CD4-positive, alpha-beta T cell treated with Interleukin-1 beta for 1 hour (primary cell): Measurements from ENCODE around the gene CISH.

Source experiments
- DNase-seq, 2 donors: peaks; one replicate each; pipeline ENCODE4 v3.0.0-alpha.2; 2020 to 2022

CISH gene, protein sequence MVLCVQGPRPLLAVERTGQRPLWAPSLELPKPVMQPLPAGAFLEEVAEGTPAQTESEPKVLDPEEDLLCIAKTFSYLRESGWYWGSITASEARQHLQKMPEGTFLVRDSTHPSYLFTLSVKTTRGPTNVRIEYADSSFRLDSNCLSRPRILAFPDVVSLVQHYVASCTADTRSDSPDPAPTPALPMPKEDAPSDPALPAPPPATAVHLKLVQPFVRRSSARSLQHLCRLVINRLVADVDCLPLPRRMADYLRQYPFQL

GRCh38 chr3:50611464-50612233 is at the start of gene CISH:
CISH (minus strand) TSS chr3:50611774; CDS start chr3:50611650, 124 bp downstream.
- DNase-seq: peak; percentile 93 to 94

- no peak for DNase-seq
These were observed 48.8 kb upstream of the CISH start for GRCh38 chr3:50660386-50660785.

DNA sequence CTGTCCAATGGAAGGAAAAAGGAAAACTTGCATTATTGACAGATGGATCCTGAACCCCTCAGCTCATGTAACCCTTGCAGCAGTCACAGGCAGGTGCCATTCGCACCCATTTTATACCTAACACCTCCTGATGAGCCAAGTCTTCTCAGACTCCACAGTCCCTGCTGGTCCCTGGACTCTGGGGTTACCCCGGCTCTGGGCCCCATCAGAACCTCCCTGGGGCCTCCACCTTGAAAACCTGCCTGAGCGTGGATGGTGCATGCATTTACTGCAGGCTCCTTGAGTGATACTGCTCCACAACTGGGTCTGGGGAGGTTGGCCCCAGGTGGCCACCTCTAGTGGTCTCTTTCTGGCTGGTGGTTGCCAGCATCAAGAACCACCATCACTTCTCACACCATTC is 47.3 kb upstream of the CISH start:
- no peak for DNase-seq

GRCh38 chr3:50658416-50658815 is 46.8 kb upstream of the CISH start:
- no peak for DNase-seq

- DNase-seq: no peak
These were observed 46.2 kb upstream of the CISH start for GRCh38 chr3:50657816-50658215.

DNA sequence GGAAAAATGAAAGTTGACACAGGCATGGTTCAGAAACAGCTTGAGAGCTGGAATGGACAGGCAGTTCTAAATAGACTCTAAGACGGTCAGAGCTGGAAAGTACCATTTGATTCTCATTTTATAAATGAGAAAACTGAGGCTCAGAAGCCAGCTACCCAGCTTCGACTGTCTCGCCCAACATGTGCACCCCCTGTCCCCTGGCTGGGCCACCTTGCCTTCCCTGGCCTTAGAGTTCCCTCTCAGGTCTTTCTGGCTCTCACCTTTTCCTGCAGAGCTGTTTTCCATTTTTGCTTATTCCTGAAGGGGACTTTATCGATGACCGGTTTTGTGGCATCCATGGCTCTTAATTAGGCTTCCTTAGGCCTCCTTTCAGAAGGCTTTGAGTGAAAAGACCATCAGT is 45.8 kb upstream of the CISH start:
- DNase-seq: no peak

- no peak for DNase-seq
These were observed 45.0 kb upstream of the CISH start for GRCh38 chr3:50656417-50657195.

DNA sequence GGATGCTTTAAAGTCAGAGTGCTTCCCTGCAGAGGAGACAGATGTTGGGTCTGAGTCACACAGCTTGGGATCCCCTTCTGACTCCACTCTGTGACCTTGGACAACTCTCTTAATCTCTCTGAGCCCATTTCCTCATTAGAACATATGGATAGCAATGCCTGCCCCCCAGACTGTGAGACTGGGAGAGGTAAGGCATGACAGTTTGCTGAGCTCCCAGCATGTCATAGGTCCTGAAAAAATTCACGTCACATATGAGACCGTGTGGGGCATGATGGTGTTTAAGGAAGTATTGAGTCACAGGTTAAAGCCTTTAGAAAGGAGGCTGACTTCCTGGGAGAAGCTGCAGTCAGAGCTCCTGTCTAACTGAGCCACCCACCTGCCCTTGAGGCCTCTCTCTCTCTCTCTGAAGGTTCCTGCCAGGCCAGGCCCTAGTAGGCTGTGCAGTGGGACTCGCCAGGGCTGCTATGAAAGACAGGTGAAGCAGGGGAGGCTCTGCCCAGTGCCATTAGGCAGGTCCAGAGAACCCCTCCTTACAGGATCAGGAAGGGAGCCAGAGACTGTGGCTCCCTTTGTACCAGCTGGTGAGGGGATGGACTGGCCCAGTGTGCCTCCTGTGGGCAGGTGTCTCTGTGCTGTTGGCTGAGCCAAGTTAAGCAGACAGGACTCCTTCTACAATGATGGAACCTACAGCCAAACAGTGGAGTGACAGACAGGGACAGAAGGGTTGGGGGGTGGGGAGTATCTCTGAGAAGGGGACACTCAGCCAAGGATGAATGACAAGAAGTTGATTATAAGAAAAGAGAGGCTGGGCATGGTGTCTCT is 43.6 kb upstream of the CISH start:
- DNase-seq: peak in 1 of 2 donors; percentile 20

GRCh38 chr3:50653937-50654595 is 42.5 kb upstream of the CISH start:
- no peak for DNase-seq

GRCh38 chr3:50652709-50653108 is 41.1 kb upstream of the CISH start:
- peak; percentile 57 to 67 for DNase-seq

DNA sequence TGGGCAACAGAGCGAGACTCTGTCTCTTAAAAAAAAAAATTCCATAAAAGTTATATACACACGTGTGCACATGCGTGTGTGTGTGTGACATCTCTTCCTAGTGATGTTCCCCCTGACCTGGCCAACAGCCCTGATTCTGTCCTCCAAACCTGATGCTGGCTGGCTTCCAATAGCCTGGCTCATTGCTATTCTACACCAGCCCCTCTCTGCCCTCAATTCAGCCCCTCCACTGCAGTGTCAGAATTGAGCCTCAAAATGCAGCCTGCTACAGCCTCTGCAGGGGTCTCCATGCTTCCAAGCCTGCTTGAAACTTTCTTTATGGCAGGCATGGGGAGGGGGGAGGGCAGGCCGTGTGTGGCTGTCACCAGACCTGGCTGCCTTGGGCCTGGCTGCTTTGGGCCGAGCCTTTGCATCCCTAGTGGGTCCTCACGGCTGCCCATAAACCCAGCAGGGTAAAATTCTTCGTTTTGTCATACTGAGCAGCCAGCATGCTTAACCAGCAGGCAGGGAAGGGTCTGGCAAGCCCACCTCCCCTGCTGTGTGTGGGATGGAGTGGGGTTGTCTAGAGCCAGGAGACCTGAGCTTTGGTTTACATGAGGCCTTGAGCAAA is 40.5 kb upstream of the CISH start:
- no peak for DNase-seq

- no peak for DNase-seq
These were observed 39.9 kb upstream of the CISH start for GRCh38 chr3:50651445-50651844.

DNA sequence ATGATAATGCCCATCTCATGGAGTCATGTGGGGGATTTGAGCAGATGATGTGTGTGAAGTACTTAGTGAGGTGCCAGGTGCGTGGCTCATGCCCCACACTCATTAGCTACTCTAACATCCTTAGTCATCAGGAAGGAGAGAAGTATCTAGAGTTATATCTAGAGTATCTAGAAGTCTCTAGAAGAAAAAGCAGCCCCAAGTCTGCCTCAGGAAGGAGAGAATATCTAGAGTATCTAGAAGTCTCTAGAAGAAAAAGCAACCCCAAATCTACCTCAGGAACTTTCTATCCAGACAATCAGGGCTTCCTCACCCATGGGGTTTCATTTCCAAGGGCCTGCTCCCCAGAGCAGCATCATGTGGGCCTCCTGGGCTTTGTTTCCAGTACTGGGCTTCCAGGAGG is 38.4 kb upstream of the CISH start:
- DNase-seq: no peak

- no peak for DNase-seq
These were observed 37.9 kb upstream of the CISH start for GRCh38 chr3:50649451-50649931.

GRCh38 chr3:50648944-50649343 is 37.4 kb upstream of the CISH start:
- no peak for DNase-seq

GRCh38 chr3:50648313-50648712 is 36.7 kb upstream of the CISH start:
- no peak for DNase-seq

DNA sequence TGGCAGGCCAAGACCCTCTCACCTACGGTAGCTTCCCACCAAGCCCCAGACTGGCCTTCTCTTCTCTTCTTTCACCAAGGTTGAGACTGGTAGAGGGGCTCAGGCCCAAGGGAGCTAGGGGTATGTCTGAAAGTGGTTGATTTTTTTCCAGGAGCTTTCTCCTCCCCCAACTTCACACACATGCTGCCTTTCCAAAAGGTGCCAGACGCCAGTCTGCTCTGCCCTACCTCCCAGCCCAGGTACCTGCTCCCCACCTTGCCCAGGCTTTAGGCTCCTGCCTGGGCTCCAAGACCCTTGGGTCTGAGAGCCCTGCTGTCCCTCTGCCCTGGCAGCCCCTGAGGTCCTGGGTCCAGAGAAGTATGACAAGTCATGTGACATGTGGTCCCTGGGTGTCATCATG is 33.8 kb upstream of the CISH start:
- no peak for DNase-seq

- no peak for DNase-seq
These were observed 33.0 kb upstream of the CISH start for GRCh38 chr3:50644561-50644960.

GRCh38 chr3:50642382-50642781 is 30.8 kb upstream of the CISH start:
- no peak for DNase-seq

DNA sequence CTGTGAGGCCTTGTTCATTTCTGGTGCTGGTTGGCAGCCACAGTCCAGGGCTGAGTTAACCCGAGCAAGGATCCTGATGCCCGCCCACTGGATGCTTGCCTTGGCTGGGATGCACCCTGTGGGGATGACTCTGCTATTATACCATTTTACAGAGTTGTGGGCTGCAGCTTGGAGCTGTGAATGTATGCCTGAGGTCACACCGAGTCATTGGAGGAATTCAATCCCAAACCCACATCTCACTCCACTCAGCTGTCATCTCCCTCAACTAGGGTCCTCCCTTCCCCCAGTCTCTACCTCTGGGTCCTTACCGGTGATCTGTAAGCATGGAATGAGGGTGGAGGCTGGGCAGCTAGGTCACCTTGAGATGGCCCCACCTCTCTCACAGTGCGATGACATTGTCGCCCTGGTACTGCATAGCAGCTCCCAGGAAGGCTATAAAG is 27.5 kb upstream of the CISH start:
- DNase-seq: no peak

DNA sequence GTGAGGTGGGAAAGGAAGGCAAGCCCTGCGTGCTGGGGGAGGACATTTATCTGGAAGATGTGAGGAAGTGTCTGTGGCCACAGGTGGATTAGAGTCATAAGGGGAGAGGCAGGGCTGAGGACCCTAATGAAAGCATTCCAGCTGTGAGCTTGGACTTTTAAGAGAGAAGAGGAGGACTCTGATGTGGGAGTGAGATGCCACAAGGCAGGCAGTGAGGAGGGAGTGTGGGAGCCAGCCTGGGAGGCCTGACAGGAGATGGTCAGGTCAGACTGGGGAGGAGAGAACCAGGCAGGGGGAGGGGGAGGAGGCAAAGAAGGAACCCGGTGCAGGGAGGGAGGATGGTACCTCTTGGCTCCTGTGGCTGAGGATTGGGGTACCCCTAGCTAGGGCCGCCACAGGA is 26.4 kb upstream of the CISH start:
- DNase-seq: no peak

GRCh38 chr3:50637011-50637410 is 25.4 kb upstream of the CISH start:
- DNase-seq: no peak
